GM18867 (cell line): ENCODE data around the gene CFLAR.
A peak's percentile ranks its signal among the peaks of the same experiment; 100 is the strongest.
"Not testable (repeated sequence)": the region's sequence is repeated elsewhere in the genome, so short reads cannot be mapped to it uniquely, and the experiment has no call there.

Experiments used
- ATAC-seq: cut with Tn5 transposase; IDR thresholded peaks from one replicate; pipeline ENCODE4 v1.9.1; 2021; ENCODE audit warnings: mild to moderate bottlenecking, moderate library complexity; ENCODE audit not compliant: unreplicated experiment

Gene CFLAR

DNA sequence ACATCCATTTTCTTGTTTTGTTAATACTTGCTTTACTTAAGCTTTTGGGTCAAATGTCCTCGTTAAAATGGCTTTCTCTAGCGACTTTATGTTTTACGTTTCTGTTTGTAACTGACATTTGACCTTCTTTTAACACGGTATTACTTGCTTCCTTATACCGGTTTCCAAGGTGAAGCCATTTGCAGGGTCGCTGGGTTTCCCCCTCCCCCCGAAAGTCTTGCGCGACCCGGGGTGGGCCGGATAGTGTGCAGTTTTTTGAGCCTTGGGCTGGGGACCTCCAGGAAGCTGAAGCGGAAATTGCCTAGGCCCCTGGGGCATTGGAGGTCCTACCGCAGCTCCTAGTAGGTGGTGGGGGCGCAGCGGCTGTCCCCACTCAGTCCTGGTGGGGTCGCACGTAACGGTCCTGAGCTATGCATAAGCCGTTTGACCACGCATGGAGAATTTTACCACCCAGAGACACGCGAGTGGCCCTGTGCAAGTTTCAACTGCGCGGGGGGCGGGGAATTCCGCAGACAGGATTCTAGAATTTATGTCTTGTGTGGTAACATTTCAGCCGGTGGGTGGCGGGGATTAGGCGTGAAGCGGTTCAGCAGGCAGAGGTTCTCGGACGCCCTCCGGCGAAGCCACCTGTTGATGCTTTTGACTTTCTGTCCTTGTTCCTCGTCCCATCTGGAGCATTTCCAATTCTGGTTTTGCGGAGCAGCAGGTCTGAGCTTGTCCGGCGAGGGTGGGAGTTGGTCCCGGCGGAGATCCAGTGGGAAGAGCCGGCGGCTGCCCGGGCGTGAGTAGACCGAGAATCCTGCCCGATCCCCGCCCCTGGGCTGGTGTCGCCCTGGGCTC is 2.4 kb downstream of the CFLAR start:
- peak; percentile 45 for ATAC-seq

GRCh38 chr2:201118961-201119854 is 3.2 kb downstream of the CFLAR start:
- peak; percentile 1 for ATAC-seq

GRCh38 chr2:201122276-201122675 is 6.3 kb downstream of the CFLAR start:
- ATAC-seq = no peak

GRCh38 chr2:201126308-201127151 is 10.6 kb downstream of the CFLAR start:
- peak; percentile 23 for ATAC-seq

DNA sequence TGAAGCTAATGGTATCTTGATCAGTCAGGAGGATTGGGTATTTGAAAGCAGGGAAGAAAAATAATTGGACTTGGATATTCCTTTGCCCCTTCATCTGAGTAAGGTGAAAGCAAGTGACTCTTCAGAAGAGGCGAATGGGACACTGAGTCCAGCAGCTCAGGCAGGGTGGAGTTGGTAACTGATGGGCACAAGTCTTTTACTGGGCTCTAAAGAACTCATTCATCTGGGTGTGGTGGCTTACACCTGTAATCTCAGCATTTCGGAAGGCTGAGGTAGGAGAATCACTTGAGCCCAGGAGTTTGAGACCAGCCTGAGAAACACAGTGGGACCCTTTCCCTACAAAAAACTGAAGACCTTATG is 11.2 kb downstream of the CFLAR start:
- no peak for ATAC-seq

GRCh38 chr2:201127570-201127969 is 11.6 kb downstream of the CFLAR start:
- no peak for ATAC-seq

DNA sequence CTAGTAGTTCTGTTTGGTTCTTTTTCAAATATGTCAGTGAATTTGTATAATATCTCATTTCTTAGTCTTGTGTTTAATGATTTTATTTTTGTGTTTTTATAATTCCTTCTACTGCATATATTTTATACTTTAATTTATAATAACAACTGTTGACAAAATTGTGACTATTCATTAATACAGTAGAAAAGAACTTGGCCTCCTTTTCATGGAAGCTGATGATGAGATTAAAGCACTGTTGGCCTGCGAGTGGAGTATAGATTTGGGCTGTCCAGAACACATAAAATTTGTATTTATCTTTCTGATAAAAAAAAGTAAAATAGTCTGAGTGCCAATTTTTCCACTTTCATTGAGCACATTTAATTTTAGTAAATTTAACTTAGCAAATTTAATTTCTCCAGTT is 12.1 kb downstream of the CFLAR start:
- no peak for ATAC-seq

DNA sequence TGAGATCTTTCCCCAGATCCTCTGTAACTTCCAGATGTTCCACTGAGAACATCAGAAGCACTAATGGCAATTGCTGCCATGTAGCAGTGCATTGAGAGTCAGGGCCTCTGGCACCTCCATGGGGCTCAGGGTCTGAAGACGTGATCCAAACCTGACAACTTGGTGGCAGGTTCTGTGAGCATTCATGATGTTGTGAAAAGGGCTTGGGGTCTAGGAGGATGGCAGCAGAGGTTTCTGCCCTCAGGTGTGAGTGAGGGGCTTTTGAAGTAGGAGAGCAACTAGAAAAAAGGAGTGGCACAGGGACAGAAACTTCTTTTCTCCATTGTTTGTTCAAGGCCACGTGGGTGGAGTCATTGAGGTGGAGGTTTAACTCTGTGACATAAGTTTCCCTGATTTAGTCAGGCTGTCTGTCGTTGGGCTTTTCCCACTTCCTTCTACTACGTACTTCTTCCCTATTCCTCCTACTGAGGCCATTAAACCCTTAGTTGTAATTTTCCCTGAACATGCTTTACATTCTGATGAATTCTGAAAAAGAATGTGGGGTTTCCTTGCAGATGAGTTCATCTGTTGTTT is 13.1 kb downstream of the CFLAR start:
- ATAC-seq = no peak

GRCh38 chr2:201130524-201131186 is 14.7 kb downstream of the CFLAR start:
- peak; percentile 29 for ATAC-seq

GRCh38 chr2:201132518-201132917 is 16.6 kb downstream of the CFLAR start:
- ATAC-seq = peak; percentile 32

GRCh38 chr2:201135386-201135785 is 19.4 kb downstream of the CFLAR start:
- no peak for ATAC-seq

GRCh38 chr2:201136889-201137321 is 20.9 kb downstream of the CFLAR start:
- no peak for ATAC-seq

DNA sequence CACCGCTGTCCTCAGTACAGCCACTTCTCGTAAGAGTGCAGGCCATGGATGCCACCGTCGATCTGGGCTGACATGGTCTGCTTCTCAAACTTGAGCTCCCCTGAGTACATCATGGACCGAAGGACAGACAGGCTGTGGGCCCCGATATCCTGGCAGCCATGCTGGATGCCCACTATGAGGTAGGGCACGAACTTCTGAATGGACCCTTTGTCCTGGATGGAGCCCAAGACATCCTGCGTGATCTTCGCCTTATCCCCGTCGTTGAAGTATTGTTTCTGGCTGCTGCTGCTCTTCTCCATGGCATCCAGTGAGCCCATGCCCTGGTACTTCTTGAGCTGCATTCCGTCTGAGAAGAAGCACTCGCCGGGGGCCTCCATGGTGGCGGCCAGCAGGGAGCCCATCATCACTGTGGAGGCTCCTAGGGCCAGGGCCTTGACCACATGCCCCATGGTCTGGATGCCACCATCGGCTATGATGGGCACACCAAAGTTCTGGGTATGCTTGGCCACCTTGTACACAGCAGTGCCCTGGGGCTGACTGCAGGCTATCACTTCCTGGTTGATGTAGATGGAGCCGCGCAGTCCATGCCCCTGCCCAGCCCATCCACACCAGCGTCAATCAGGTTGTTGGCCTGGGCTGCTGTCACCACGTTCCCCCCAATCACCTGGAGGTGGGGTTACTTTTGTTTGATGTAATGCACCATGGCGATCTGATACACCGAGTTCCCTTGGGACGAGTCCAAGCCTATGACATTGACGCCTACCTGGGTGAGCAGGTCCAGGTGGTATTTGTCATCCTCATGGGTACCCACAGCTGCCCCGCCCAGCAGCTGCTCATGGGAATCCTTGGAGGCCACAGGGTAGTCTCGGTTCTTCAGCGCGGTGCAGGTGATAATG is 21.8 kb downstream of the CFLAR start:
- no peak for ATAC-seq

GRCh38 chr2:201138401-201138970 is 22.5 kb downstream of the CFLAR start:
- no peak for ATAC-seq

GRCh38 chr2:201138986-201139781 is 23.2 kb downstream of the CFLAR start:
- not testable (repeated sequence) for ATAC-seq

- ATAC-seq = no peak
Measured at GRCh38 chr2:201139836-201140604, 24.1 kb downstream of the CFLAR start.
